Thoracic aorta (tissue), 2 donors: ENCODE measurements around the gene MB. TPM values are rescaled to one million over a fixed set of nuclear protein-coding genes. Genes with fewer than 3 reads are reported as not detected.

Experiments used
- ATAC-seq: fragments of 150-250 bp; one replicate; pipeline ENCODE4 v1.8.0; 2017; ENCODE audit warnings: low read depth; ENCODE audit not compliant: insufficient number of reproducible peaks, low FRiP score
- DNase-seq: peaks from one replicate; pipeline ENCODE4 v3.0.0-alpha.2; 2020; ENCODE audit warnings: low spot score
- H3K27ac ChIP-seq, 2 donors: fragments of 200-600 bp; sonication (generic); 1 replicate in 1 of 2; 2 replicates in 1 of 2; pipeline ENCODE4 v1.5.1; 2016; ENCODE audit warnings: mild to moderate bottlenecking in 2 of 2, moderate library complexity in 2 of 2
- H3K27me3 ChIP-seq: fragments of 200-600 bp; sonication (generic); replicated peaks from 2 replicates; pipeline ENCODE4 v1.6.0; 2016; ENCODE audit warnings: mild to moderate bottlenecking; ENCODE audit not compliant: insufficient read depth
- H3K36me3 ChIP-seq: fragments of 200-600 bp; sonication (generic); one replicate; pipeline ENCODE4 v1.5.1; 2016
- H3K4me1 ChIP-seq, 2 donors: fragments of 200-600 bp; sonication (generic); 1 replicate in 1 of 2; 2 replicates in 1 of 2; pipeline versions ENCODE4 v1.5.1 to v1.6.0; 2016; ENCODE audit warnings: low read depth in 2 of 2, mild to moderate bottlenecking in 1 of 2; ENCODE audit not compliant: control insufficient read depth in 1 of 2
- H3K4me3 ChIP-seq: fragments of 200-600 bp; sonication (generic); 2 replicates; pipeline ENCODE4 v1.5.1; 2016; ENCODE audit warnings: mild to moderate bottlenecking
- H3K9me3 ChIP-seq: fragments of 200-600 bp; sonication (generic); 2 replicates; pipeline ENCODE4 v1.5.1; 2016
- CTCF ChIP-seq: fragments of 200-600 bp; sonication (generic); IDR thresholded peaks from one replicate; pipeline ENCODE4 v1.5.1; 2019; ENCODE audit warnings: antibody characterized with exemption
- total RNA-seq, 2 donors: library from RNA; depleted of rRNA; stranded (reverse); fragments of >200 nt; gene quantifications; one replicate each; pipeline versions ENCODE4 v1.1.0 to v1.2.3, GENCODE V29; 2016

Gene MB
- total RNA-seq, 2 donors from 2014 or later = not detected

GRCh38 chr22:35621451-35621850 is 4.3 kb upstream of the MB start:
- Histone ChIP-seq H3K27me3 (no peaks in the 10 kb centered on the region), H3K36me3 (no peaks in the 10 kb centered on the region), H3K9me3 (no peaks in the 10 kb centered on the region), H3K4me3 (no peak overlapping the region), H3K27ac (no peak overlapping the region), H3K4me1 (peaks cover 4 to 25% of the 10 kb centered on the region in 2 donors)
- ATAC-seq = no peak
- no peak for DNase-seq
- TF ChIP-seq CTCF = no peak

GRCh38 chr22:35620624-35621251 is 3.6 kb upstream of the MB start:
- ATAC-seq (no peak), DNase-seq (no peak)
- TF ChIP-seq CTCF = no peak
- no peaks in the 10 kb centered on the region for H3K36me3 ChIP-seq
- H3K27ac ChIP-seq = no peak overlapping the region
- no peaks in the 10 kb centered on the region for H3K9me3 ChIP-seq
- H3K4me1 ChIP-seq = peaks cover 4 to 25% of the 10 kb centered on the region in 2 donors
- no peaks in the 10 kb centered on the region for H3K27me3 ChIP-seq
- H3K4me3 ChIP-seq = no peak overlapping the region

GRCh38 chr22:35619336-35620094 is 2.4 kb upstream of the MB start:
- DNase-seq (no peak), ATAC-seq (no peak)
- Histone ChIP-seq H3K9me3 (no peaks in the 10 kb centered on the region), H3K36me3 (no peaks in the 10 kb centered on the region), H3K27me3 (no peaks in the 10 kb centered on the region), H3K4me1 (peaks cover 4 to 25% of the 10 kb centered on the region in 2 donors), H3K4me3 (no peak overlapping the region), H3K27ac (no peak overlapping the region)
- TF ChIP-seq CTCF = no peak

- H3K27ac ChIP-seq = no peak overlapping the region
- H3K9me3 ChIP-seq = no peaks in the 10 kb centered on the region
- H3K4me1 ChIP-seq = peaks cover 4 to 25% of the 10 kb centered on the region in 2 donors
- TF ChIP-seq CTCF = no peak
- DNase-seq (no peak), ATAC-seq (no peak)
- no peaks in the 10 kb centered on the region for H3K27me3 ChIP-seq
- no peak overlapping the region for H3K4me3 ChIP-seq
- H3K36me3 ChIP-seq = no peaks in the 10 kb centered on the region
These were observed 1.5 kb upstream of the MB start for GRCh38 chr22:35618427-35619223.

GRCh38 chr22:35616043-35616442 is 1.1 kb downstream of the MB start:
- H3K27ac ChIP-seq = no peak overlapping the region
- TF ChIP-seq CTCF = no peak
- H3K36me3 ChIP-seq = no peaks in the 10 kb centered on the region
- H3K27me3 ChIP-seq = no peaks in the 10 kb centered on the region
- H3K4me3 ChIP-seq = no peak overlapping the region
- H3K4me1 ChIP-seq = peaks cover 0 to 4% of the 10 kb centered on the region in 2 donors
- no peaks in the 10 kb centered on the region for H3K9me3 ChIP-seq
- DNase-seq = no peak
- ATAC-seq = no peak
